HG02763 (cell line): ENCODE data around the gene C2orf42.
"Not testable (repeated sequence)": the region's sequence is repeated elsewhere in the genome, so short reads cannot be mapped to it uniquely, and the experiment has no call there.

Experiments
- ATAC-seq: cut with Tn5 transposase; IDR thresholded peaks from one replicate; pipeline ENCODE4 v1.9.1; 2021; ENCODE audit warnings: mild to moderate bottlenecking, moderate library complexity; ENCODE audit not compliant: unreplicated experiment

Gene C2orf42

DNA sequence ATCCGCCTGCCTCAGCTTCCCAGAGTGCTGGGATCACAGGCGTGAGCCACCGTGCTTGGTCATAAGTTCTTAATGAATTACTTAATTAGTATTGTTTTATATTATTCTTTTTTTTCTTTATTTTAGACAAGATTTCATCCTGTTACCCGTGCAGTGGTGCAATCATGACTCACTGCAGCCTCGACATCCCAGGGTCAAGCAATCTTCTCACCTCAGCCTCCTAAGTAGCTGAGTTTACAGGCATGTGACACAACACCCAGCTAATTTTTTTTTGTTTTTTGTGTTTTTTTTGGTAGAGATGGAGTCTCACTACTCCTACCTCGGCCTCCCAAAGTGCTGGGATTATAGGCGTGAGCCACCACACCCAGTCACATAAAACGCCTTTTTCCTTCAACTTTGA, 17.3 kb downstream of the C2orf42 start:
- no peak for ATAC-seq

DNA sequence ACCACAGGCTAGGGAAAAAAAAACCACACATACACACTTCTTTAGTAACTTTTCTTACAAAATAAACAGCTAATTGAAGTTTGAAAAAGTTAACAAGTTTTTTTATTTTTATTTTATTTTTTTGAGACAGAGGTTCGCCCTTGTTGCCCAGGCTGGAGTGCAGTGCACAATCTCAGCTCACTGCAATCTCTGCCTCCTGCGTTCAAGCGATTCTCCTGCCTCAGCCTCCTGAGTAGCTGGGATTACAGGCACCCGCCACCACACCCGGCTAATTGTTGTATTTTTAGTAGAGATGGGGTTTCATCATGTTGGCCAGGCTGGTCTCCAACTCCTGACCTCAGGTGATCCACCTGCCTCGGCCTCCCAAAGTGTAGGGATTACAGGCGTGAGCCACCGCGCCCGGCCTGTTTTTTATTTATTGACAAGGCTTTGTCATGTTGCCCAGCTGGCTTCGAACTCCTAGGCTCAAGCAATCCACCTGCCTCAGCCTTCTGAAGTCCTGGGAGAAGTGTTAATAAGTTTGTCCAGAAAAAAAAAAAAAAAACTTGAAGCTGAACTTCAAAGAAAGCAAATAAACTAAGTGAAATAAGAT, 21.1 kb downstream of the C2orf42 start:
- not testable (repeated sequence) for ATAC-seq

DNA sequence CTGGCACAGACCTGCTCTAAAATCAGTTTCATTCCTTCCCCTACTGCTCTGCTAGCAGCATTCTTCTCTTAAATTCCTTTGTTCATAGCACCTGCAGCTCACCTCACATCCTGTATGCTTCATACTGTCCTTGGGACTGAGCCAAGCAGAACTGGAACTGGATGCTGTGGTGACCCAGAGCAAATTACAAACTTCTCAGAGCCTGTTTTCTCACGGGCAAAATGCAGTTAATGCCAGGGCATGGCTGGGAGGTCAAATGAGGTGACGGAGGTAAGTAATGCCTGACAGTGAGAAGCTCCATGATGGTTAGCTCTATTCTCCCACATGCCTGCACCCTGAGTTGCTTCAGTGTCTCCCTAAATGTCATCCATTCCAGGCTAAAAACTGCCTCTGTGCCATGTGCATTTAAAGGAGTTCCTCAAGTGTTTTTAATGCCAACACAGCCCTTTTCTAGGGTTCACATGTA, 29.7 kb downstream of the C2orf42 start:
- peak; percentile 85 for ATAC-seq

DNA sequence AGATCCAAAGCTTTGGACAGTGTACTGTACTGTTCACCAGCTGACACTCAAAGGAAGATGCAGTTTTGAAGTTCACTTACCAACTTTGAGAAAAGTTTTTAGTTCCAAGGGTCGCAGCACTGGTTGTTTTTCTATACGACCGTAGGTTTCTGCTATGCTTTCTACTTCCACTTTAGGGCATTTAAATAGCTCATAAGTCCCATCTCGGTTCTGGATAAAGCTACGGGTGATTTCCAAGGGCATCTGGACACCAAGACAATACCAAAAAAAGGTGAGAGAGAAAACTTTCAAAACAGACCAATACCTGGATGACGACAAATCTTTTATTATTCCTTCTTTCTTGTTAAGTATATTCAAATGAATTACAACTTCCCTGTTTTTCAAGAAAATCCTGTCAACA, 30.3 kb downstream of the C2orf42 start:
- ATAC-seq, result no peak

DNA sequence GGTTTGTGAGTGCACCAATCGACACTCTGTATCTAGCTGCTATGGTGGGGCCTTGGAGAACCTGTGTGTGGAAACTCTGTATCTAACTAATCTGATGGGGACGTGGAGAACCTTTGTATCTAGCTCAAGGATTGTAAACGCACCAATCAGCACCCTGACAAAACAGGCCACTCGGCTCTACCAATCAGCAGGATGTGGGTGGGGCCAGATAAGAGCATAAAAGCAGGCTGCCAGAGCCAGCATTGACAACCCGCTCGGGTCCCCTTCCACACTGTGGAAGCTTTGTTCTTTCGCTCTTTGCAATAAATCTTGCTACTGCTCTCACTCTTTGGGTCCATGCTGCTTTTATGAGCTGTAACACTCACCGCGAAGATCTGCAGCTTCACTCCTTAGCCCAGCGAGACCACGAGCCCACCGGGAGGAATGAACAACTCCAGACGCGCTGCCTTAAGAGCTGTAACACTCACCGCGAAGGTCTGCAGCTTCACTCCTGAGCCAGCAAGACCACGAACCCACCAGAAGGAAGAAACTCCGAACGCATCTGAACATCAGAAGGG, 41.6 kb downstream of the C2orf42 start:
- ATAC-seq, result not testable (repeated sequence)

DNA sequence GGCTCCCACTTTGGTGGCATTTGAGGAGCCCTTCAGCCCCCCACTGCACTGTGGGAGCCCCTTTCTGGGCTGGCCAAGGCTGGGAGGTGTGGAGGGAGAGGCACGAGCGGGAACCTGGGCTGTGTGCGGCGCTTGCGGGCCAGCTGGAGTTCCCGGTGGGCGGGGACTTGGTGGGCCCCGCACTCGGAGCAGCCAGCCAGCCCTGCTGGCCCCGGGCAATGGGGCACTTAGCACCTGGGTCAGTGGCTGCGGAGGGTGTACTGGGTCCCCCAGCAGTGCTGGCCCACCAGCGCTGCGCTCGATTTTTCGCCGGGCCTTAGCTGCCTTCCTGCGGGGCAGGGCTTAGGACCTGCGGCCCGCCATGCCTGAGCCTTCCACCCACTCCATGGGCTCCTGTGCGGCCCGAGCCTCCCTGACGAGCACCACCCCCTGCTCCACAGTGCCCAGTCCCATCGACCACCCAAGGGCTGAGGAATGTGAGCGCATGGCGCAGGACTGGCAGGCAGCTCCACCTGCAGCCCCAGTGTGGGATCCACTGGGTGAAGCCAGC, 42.5 kb downstream of the C2orf42 start:
- not testable (repeated sequence) for ATAC-seq

DNA sequence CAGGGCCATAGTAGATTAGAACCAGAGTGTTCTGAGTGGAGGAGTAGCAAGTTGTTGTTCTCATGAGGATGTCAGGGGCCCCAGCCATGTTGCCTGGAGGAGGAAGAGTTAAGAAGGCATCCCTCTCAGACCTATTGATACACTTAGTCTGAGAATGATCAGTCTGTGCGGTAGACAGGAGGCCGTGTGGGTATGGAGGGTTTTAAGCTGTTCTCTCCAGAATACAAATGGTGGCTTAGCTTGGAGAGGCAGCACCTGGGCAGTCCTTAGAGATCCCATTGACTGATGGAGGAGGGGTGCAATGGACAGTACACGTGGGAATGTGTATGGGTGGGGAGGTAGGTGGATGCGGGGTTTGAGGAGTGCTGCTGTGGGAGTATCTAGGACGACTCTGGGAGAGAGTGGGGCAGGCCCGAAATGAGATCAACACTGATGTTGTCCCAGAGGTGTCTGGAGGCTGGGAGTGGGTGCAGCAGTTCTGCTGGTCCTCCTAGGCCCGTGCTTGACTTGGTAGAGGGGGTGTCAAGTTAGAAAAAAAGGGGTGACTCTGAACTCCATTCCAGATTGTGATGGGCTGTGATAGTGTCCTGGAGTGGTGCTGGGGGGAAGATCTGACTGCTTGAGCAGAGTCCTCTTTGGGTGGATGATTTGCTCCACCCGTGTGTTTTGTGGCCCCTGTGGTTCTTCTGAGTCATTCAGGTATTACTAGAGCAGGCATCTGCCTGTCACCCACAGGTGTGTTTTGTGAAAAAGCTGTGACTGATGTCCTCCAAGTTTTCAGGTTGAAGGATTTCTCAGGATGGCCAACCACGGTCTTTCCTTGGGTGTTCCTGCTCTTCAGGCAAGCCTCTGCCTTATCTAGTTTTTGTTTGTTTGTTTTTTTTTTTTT, 44.7 kb downstream of the C2orf42 start:
- no peak for ATAC-seq

DNA sequence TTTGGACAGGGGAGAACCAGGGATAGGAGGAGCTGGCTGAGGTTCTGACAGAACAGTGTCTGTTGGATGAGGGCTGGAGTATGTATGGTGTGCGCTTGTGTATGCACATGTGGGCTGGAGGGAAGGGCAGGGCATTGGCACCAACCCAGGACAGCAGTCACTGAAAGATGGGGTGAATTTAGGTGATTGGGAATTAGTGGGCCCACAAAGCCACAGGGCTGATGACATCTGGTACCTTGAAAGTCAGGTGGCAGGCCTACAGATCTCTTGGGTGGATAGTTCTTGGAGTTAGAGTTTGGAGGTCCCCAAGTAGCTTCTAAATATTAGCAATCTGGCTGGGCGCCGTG, 45.7 kb downstream of the C2orf42 start:
- ATAC-seq, result no peak

DNA sequence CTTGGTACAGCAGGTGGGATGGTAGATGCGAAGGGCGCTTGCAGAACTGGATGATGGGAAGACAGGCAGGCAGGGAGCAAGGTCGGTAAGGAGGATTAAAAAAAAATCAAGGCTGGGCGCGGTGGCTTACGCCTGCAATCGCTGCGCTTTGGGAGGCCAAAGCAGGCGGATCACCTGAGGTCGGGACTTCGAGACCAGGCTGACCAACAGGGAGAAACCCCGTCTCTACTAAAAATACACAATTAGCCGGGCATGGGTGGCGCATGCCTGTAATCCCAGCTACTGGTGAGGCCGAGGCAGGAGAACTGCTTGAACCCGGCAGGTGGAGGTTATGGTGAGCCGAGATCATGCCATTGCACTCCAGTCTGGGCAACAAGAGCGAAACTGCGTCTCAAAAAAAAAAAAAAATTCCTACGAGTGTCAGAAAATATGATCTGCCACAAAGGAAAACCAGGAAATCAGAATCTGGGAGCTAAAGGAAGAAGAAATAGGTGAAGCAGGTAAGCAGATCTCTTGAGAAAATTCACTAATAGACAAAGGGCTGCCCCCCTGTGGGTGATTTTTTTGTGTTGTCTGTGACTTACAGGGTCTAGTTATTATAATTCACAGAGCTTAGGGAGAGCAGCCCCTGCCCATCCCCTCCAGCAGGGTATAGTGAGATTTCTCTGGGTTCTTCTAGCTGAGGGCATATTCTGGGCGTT, 46.2 kb downstream of the C2orf42 start:
- ATAC-seq, result no peak

DNA sequence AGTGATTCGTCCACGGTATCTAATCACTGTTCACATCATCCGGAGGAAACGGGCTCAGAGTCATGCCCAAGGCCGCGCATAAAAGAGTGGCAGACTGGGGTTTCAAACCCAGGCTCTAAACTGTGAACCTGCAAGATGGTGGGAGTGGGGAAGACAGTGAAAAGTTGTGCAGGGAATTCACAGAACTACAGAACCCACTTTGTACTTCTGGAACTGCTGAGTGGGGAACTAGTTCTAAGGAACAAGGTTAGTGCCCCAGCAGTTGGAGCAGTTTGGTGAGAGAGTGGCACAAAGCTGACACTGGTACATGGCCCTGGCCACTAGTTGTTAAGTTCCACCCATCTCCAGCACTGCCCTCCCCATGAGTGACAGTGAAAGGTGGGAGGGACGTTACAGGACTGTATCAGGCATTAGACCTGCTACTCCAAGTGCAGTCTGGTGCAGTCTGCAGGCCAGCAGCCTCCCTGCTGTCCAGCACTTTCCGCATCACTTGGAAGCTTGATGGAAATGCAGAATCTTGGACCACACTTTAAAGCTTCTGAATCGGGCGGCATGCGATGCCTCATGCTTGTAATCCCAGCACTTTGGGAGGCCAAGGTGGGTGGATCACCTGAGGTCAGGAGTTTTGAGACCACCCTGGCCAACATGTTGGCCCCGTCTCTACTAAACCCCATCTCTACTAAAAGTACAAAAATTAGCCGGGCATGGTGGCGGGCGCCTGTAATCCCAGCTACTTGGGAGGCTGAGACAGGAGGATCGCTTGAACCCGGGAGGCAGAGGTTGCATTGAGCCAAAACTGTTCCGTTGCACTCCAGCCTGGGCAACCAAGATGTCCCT, 47.3 kb downstream of the C2orf42 start:
- no peak for ATAC-seq

DNA sequence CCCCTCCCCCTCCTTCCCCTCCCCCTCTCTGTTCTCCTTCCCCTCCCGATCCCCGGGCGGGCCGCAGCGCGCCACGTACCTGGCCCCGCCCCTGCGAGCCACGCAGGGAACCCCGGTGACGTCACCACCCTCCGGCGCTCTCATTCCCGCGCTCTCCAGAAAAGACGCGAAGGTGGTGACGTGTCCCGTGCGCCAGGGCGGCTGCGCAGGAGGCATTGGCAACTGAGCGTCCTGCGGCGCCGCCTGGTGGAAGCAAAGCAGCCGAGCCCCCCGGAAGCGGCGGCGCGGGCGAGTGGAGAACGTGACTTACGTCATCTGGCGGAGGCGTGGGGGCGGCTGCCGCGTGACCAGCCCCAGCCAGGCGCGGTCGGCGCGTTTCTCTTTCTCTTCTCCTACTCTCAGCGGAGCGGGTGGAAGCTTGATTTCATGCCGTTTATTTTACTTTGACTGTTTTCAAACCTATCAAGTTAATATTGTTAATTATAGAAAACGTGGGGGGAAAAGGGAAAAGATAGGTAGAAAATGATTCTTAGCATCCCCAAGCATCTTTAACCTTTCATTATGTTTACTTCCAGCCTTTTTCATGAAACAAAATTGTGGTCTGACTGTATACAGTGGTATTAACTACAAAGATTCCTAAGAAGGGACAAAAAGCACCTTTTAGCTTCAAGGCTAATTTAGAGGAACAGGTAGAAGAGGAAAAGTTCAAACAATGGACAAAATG, 48.1 kb downstream of the C2orf42 start:
- peak; percentile 74 for ATAC-seq

DNA sequence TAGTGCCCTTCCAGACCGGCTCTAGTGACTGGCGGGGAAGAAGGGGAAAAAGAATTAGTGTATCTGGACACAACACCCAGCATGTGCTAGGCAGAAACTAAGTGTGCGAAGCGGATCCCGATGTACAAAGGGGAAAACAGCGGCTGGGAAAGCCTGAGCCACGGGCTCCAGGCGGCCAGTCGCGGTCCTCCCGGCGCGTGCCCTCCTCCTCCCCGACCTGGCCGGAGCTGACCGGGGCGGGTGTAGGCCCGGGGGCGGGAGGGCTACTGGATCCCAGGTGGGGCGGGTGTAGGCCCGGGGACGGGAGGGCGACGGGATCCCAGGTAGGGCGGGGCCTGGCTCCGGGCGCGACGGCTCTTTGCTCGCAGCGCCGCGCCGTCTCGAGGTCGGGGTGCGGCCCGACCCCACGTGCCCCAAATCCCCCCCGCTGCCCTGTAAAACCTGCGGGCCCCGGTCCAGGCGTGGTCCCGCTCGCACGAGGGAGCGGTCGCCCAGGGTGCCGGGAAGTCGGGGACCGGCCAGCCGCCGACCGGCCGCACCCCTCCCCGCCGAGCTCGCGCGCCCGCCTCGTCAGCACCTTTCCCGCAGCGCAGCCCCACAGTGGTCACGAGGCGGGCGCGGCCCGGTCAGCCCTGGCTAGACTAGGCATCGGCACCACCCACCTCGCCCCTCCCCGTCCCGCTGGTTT, 48.8 kb downstream of the C2orf42 start:
- peak; percentile 25 for ATAC-seq

DNA sequence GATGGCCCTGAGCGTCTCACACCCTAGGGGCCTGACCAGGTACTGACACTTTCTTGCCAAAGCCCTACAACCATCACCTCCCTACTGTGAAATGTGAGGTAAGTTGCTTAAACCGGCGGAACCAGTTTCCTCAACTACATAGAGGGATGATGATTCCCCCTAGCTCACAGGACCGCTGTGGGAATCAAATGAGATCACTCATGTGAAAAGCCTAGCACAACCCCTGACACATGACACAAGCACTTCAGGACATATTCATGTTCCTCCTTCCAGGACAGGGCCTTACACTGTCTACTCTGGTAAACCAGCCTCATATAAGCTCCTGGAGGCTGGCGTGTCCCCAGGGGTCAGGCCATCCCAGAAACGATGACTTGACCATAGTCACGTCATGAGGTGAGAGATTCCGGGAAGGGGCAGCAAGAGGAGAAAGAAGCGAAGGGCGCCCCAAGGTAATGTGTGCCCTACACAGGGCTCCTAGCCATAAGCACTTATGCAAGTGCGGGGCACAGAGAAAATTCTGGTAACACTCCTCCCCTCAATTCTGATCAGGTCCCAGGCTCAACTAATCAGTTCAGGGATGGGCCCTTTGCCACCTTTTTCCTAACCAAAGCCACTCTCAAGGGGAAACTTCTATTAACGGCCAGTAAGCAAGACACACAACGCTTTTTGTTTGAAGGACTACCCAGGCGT, 49.5 kb downstream of the C2orf42 start:
- peak; percentile 29 for ATAC-seq

DNA sequence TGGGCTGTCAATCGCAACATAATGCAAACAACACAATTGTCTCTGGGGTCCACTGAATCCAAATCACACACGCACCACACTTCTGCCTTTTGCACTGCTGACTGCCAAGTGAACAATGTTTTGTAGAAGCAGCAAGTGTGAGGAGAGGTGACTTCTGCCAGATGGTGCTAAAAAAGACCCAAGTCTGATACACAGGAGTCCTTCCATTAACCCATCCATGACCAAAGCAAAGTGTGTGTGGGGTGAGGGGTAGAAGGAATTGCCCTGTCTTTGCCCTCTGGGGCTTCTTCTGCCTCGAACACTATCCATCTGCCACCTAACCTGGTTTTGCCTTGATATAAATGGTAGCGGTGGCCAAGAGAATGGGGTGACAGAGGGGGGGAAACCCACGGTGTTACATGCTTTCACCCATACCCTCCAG, 50.0 kb downstream of the C2orf42 start:
- ATAC-seq, result no peak

DNA sequence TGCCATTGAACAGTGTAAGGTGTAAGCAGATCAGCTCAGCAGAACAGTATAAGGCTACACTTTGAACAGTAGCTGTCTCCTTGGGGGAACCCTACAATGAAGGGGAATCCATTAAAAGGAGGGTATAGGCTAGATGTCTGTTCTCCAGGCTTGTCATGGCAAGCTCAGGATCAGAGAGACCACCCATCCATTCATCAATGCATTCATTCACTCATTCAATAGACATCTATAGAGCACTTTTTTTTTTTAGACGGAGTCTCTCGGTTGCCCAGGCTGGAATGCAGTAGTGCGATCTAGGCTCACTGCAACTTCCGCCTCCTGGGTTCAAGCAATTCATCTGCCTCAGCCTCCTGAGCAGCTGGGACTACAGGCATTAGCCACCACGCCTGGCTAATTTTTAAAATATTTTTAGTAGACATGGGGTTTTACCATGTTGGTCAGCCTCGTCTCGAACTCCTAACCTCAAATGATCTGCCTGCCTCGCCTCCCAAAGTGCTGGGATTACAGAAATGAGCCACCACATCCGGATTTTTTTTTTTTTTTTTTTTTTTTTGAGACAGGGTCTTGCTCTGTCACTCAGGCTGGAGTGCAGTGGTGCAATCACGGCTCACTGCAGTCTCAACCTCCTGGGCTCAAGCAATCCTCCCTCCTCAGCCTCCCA, 56.4 kb downstream of the C2orf42 start:
- not testable (repeated sequence) for ATAC-seq

DNA sequence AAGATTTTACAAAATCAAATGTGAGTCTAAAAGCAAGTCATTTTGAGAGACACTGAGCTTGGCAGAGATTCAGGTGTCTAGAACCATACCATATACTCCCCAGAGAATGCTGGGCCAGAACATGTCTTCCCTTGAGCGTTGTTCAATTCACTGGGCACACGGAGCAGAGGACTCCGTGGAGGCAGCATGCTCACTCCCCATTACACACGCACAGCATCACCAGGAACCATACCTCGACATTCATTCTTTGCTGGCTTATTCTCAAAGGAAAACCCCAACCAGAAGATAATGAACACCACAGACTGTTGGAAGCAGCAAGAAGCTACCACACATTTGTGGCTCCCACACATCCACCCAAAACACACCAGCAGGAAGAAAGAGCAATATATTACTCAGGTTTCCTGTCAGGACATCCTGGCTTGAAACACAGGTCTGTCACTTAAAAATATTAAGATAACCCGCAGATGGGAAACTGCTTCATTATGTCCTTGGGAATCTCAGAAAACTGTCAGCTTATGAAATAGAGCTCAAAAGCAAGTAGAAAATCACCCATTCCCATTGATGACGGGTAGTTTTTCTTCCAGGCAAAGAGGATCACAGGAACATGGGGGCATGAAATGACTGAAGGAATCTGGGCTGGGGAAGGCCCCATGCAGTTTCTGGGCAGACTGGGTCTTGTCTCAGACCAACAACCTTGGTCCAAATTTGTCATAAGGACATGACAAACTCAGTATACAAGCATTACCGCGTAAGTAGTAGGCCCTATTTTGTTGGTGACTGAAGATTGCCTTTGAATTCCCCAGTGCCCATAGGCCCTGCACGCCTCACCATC, 57.1 kb downstream of the C2orf42 start:
- no peak for ATAC-seq

DNA sequence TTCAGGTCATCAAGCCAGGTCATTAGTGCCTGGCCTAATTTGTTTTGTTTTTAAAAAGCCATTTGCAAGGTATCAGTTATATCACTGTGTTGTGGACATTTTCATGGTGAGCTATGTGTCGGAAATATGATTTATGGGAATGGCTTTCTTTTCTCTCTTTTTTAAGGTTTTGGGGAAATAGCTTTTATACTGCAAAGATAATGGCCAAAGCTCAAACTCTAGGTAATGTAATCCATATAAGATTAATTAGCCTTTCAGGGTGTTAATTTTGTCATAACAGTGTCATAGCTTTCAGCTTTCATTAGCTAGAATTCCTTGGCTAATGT, 57.7 kb downstream of the C2orf42 start:
- no peak for ATAC-seq
